ENCODE results near the gene CROCC2. TPM values are rescaled to one million over a fixed set of nuclear protein-coding genes. Genes with fewer than 3 reads are reported as not detected.

CROCC2 gene
- total RNA-seq, 1 donor = not detected

DNA sequence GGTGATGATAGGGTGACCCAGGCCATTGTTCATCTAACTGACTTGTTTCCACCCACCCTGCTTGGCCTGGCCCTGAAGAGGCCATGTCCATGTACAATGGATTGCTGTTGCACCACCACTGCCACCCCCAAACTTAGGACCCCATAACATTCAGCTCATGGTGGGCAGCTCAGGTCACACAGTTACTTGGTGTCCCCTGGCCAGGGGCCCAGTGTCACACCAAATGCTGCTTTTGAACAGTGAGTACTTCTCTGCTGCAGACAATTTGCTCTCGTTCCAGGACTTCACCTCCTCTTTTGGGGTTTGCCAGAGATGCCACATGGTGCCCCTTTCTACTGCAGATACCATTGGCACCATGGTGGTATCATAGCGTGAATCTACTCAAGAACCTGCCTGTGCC, 21.9 kb upstream of the CROCC2 start:
- no peak overlapping the region for H3K4me3 ChIP-seq (ENCODE audit: low read depth, low read length)
- TF ChIP-seq, protein P1, sequence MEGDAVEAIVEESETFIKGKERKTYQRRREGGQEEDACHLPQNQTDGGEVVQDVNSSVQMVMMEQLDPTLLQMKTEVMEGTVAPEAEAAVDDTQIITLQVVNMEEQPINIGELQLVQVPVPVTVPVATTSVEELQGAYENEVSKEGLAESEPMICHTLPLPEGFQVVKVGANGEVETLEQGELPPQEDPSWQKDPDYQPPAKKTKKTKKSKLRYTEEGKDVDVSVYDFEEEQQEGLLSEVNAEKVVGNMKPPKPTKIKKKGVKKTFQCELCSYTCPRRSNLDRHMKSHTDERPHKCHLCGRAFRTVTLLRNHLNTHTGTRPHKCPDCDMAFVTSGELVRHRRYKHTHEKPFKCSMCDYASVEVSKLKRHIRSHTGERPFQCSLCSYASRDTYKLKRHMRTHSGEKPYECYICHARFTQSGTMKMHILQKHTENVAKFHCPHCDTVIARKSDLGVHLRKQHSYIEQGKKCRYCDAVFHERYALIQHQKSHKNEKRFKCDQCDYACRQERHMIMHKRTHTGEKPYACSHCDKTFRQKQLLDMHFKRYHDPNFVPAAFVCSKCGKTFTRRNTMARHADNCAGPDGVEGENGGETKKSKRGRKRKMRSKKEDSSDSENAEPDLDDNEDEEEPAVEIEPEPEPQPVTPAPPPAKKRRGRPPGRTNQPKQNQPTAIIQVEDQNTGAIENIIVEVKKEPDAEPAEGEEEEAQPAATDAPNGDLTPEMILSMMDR (IDR thresholded peaks at IDR 0.05; ENCODE audit: insufficient read depth, low read depth, low read length) = no peak
- no peak for DNase-seq (ENCODE audit: low read depth)

DNA sequence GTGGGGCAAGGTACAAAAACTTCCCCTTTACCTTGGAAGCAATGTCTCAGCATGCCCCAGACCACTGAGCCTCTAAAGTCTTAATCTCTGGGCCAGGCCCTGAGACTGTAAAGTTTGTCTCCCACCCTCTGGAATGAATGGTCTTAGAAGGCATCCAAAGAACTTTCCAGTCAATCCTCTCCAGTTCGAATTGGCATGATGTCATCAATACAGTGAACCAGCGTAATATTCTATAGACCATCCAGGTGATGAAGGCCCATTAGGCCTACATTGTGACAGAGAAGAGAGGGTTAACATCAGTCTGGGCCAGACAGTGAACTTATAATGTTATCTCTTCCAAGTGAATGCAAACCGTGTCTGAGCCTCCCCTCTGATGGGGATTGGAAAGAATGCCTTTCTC, 21.4 kb upstream of the CROCC2 start:
- TF ChIP-seq, protein P1 (IDR thresholded peaks at IDR 0.05; ENCODE audit: insufficient read depth, low read depth, low read length) = no peak
- H3K4me3 ChIP-seq (ENCODE audit: low read depth, low read length) = no peak overlapping the region
- DNase-seq (ENCODE audit: low read depth) = no peak

DNA sequence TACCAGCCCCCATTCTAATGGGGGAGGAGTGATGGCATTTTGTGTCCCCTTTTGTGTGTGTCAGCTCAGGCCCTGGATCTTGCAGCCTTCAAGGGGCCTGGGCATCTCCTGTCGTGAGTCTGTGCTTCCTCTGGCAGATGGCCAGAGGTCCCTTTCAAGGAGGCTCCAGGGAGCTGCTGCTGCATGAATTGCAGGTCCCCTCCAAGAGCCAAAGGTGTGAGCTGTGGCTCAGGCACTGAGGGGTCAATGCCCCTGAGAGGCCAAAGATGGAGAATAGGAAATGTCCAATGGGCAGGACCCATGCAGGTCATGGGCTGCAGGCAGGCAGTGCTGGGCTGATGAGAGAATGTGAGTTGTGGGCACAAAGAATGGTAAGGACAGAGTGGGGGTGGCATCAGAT, 20.6 kb upstream of the CROCC2 start:
- TF ChIP-seq, protein P1 (IDR thresholded peaks at IDR 0.05; ENCODE audit: insufficient read depth, low read depth, low read length) = no peak
- H3K4me3 ChIP-seq (ENCODE audit: low read depth, low read length) = no peak overlapping the region
- no peak for DNase-seq (ENCODE audit: low read depth)

DNA sequence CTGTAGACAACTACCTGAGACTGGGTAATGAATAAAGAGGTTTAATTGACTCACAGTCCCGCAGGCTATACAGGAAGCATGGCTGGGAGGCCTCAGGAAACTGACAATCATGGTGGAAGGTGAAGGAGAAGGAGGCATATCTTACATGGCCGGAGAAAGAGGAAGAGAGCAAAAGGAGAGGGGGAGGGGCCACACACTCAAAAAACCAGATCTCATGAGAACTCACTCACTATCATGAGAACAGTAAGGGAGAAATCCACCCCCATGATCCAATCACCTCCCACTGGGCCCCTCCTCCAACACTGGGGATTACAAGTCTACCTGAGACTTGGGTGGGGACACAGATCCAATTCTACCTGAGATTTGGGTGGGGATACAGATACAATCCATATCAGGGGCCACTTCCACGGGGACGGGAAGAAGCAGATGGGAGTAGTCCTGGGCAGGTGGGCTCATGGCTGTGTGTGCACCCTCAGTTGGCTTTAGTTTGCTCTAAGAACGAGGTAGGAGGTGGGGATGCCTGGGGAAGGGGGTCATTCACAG, 20.0 kb upstream of the CROCC2 start:
- TF ChIP-seq, protein P1 (IDR thresholded peaks at IDR 0.05; ENCODE audit: insufficient read depth, low read depth, low read length) = no peak
- DNase-seq (ENCODE audit: low read depth) = no peak
- H3K4me3 ChIP-seq (ENCODE audit: low read depth, low read length) = no peak overlapping the region

DNA sequence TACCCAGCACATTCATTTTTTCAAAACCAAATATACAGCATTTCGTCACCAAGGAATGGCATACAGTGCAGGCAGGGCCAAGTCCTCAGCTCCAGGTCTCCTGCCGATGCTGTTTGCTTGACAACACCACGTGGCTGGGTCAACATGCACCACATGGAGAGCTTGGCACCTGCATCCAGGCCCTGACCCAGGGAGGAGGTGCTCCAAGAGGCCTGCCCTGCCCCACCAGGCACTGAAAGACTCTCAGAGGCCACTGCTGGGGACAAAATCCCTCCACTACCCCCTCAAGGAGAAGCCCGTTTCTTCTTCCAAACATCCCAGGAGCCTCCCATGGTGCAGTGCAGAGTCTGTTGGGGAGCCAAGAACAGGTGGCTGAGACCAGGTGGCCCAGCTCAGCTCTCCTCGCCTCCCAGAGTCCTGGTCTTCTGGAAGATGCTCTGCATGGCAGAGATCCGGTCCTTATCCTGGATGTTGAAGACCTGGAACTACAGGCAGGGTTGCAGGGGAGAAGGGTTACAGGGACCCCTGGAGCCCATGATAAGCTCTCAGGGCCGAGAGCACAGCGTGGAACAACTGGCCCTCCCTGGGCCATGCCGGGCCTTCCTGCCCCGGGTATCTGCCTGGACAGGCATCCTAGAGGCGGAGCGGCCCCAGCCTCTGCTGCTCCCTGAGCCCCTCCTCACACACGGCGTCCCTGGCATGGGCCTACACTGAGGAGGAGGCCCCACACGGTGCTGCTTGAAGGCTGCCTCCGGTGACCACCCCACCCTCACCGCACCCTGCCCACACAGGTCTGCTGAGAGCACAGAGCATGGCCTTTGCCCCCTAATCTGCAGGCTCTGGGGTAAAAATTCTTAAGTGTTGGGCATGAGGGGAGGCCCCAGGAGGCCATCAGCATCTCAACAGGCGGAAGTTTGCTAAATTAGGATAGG, 19.2 kb upstream of the CROCC2 start:
- TF ChIP-seq, protein P1 (IDR thresholded peaks at IDR 0.05; ENCODE audit: insufficient read depth, low read depth, low read length) = no peak
- DNase-seq (ENCODE audit: low read depth) = no peak
- H3K4me3 ChIP-seq (ENCODE audit: low read depth, low read length) = no peak overlapping the region

DNA sequence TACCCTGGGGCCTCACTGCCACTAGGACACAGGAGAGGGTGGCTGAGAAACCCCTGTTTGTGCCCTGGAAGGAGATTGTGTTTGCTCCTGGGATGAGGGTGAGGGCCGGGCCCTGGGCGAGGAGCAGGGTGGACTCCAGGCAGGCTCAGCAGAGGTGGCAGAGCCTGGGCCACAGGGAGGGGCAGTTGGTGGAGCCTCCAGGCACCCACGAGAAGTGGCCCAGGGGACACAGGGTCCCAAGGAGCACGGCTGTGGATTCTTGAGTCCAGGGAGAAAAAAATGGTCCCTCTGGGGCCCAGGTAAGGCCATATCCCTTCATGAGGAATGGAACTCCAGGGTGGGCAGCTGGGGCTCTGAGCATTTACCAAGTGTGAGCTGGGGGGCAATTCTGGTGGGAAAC, 18.5 kb upstream of the CROCC2 start:
- DNase-seq (ENCODE audit: low read depth) = no peak
- TF ChIP-seq, protein P1 (IDR thresholded peaks at IDR 0.05; ENCODE audit: insufficient read depth, low read depth, low read length) = no peak
- H3K4me3 ChIP-seq (ENCODE audit: low read depth, low read length) = no peak overlapping the region
